GM12891 (cell line): ENCODE measurements around the gene COL20A1.

Experiments used
- DNase-seq: peaks from one replicate; pipeline ENCODE4 v3.0.0; 2011; ENCODE audit warnings: low spot score; ENCODE audit not compliant: insufficient read length
- FAIRE-seq: peaks from 2 replicates; lab custom pipeline; 2011; peaks lifted over from hg19 to GRCh38; lab: Jason Lieb, UNC
- PAX5 ChIP-seq: IDR thresholded peaks from 2 replicates; pipeline ENCODE4 v1.6.1; 2011; ENCODE audit warnings: low read length, moderate library complexity, mild to moderate bottlenecking; ENCODE audit not compliant: insufficient read depth, severe bottlenecking
- POLR2A ChIP-seq: IDR thresholded peaks from 2 replicates; pipeline ENCODE4 v1.6.1; 2011; ENCODE audit warnings: low read depth, low read length, control low read depth
- POLR2AphosphoS5 ChIP-seq: IDR thresholded peaks from 2 replicates; pipeline ENCODE4 v1.6.1; 2011; ENCODE audit warnings: low read depth, low read length, control low read depth
- POU2F2 ChIP-seq: IDR thresholded peaks from 2 replicates; pipeline ENCODE4 v1.6.1; 2011; ENCODE audit warnings: low read depth, mild to moderate bottlenecking, control low read depth, low read length, moderate library complexity
- SPI1 ChIP-seq: IDR thresholded peaks from 2 replicates; pipeline ENCODE4 v1.6.1; 2011; ENCODE audit warnings: low read depth, low read length, control low read depth
- TAF1 ChIP-seq: IDR thresholded peaks from 2 replicates; pipeline ENCODE4 v1.6.1; 2011; ENCODE audit warnings: low read depth, low read length, control low read depth

The COL20A1 gene

DNA sequence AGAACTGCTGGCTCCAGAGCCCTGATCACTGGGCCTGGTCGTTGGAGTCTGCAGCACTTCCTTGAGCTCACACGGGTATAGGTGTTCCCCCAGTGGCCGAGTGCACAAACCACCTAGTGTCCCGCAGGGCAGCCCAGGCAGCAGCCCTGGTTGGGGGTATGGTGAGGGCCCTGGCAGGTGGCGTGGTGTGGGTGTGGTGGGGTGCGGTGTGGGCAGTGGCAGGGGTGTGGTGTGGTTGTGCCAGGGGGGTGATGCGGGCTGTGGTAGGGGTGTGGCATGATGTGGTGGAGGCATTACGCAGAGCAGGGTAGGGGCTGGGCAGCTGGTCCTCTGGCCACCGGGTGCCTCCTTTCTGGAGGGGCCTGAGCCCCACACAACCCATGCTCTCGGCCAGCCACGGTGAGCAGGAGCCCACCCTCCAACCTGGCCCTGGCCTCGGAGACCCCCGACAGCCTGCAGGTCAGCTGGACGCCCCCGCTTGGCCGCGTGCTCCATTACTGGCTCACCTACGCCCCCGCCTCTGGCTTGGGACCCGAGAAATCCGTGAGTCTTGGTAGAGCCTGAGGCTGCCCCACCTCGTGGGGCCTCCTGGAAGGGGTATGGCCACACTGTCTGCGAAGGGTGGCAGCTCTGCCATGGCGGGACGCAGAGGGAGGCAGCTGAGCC lies 20.5 kb downstream of the COL20A1 start:
- TF ChIP-seq PAX5 (no peak), POLR2A (no peak), POU2F2 (no peak), POLR2AphosphoS5 (no peak), TAF1 (no peak), SPI1 (no peak)
- DNase-seq, result no peak
- no peak for FAIRE-seq

DNA sequence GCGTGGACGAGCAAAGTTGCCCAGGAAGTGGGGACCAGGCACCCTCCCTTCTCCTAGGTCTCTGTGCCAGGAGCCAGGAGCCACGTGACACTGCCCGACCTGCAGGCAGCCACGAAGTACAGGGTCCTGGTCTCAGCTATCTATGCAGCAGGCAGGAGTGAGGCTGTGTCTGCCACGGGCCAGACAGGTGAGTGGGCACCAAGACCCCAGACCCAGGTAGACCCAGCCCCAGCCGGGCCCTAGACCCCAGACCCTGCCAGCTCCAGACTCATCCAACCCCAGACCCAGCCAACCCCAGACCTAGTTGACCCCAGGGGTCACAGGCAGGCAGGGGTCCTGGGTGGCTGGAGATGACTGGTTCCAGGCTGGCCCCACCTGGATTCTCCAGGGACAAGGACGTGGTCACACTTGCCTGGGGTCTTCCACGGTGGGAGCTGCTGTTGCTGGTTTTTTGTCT lies 21.1 kb downstream of the COL20A1 start:
- no peak for DNase-seq
- no peak for FAIRE-seq
- no peak for TF ChIP-seq PAX5
- TF ChIP-seq TAF1, result no peak
- TF ChIP-seq POLR2A, result no peak
- TF ChIP-seq POLR2AphosphoS5, result no peak
- no peak for TF ChIP-seq SPI1
- TF ChIP-seq POU2F2, result no peak

DNA sequence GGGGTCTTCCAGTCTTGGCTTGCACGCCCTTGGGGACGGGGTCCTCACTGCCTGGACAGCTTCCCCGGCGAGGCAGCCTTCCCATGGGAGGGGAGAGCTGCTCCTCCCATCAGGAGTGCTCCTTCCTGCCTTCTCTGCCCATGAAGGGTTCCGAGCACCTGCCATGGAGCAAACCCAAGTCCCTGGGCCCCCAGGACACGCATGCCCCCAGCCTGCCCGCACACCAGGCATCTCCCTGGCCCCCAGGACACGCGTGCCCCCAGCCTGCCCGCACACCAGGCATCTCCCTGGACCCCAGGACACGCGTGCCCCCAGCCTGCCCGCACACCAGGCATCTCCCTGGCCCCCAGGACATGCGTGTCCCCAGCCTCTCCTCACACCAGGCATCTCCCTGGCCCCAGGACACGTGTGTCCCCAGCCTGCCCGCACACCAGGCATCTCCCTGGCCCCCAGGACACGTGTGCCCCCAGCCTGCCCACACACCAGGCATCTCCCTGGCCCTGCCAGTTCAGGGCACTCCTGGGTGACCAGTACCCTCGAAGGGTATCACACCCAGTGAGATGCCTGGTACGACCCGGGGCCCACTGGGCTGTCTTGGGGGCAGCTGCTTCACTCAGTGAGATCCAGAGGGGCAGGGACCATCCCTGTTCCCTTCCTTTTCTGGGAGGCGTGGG lies 21.7 kb downstream of the COL20A1 start:
- DNase-seq, result no peak
- TF ChIP-seq POLR2AphosphoS5 (no peak), POU2F2 (no peak), PAX5 (no peak), SPI1 (no peak), TAF1 (no peak), POLR2A (no peak)
- FAIRE-seq, result no peak

DNA sequence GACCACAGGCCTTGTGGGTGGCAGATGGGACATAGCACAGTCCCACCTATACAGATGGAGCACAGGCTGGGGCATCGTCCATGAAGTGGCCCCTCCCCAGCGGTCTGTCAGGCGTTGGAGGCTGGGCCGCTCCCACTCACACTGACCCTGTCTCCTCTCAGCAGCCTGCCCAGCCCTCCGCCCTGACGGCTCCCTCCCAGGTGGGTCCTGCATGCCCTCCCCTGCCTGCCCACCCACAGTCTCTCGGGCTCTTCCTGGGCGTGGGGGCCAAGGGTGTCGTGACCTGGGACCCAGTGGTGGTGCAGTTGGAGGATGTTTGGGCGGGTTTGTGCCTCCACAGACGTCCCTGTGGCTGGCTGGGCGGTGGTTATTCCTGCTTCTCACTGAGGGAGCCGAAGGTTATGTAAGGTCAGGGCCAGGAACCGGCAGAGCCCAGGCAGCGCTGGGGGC lies 22.3 kb downstream of the COL20A1 start:
- no peak for DNase-seq
- TF ChIP-seq SPI1 (no peak), POLR2A (no peak), PAX5 (no peak), TAF1 (no peak), POLR2AphosphoS5 (no peak), POU2F2 (no peak)
- FAIRE-seq, result no peak

DNA sequence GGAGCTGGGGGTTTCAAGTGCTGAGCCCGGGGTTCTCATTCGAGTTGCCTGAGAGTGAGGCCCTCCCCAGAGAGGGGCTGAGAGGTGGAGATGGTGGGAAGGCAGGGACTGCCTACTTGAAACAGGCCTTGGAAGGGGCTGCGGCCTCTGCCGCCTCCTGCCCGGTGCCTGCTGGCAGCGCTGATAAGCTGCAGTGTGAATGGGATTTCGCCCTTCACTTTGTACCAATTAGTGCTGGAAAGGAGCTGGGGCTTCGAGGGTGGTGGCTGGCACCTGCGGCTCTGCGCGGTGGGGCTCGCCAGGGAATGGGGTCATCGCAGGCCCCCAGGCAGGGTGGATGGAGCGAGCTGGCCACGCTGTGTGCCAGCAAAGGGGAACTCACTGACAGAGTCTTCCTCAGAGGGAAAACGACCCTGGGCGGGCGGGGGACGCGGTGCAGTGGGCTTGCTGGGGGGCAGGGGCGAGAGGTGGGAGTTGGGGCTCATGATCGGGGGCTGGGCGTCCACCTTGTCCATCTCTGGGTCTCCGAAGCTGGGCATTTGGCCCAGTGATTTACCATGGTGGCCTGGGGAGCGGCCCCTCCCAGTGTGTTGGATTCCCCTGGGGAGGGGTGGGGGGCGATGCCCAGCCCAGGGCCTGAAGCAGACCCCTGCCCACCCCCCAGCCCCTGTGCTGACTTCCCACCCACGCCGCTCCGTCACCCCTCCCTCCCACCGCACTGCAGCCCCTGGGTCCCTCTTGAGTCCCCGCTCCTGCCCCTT lies 22.9 kb downstream of the COL20A1 start:
- FAIRE-seq (no peak), DNase-seq (no peak)
- TF ChIP-seq POLR2AphosphoS5, result no peak

DNA sequence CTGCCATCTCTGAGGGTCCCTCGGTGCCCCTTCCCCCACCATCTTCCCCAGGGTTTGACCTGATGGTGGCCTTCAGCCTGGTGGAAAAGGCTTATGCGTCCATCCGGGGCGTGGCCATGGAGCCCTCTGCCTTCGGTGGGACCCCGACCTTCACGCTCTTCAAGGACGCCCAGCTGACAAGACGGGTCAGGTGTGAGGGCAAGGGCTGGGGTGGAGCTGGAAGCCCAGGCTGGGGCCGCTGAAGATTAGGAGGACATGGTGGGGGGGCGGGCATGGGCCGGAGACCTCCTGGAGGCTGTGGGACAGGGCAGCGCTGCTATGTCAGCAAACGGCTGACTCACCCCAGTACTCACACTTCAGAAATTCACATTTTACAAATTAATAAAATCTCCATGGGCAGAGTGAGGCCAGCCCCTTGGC lies 23.5 kb downstream of the COL20A1 start:
- DNase-seq, result no peak
- no peak for FAIRE-seq
- TF ChIP-seq PAX5, result no peak
- TF ChIP-seq SPI1, result no peak
- TF ChIP-seq POLR2A, result no peak
- TF ChIP-seq POLR2AphosphoS5, result no peak
- no peak for TF ChIP-seq POU2F2
- no peak for TF ChIP-seq TAF1

DNA sequence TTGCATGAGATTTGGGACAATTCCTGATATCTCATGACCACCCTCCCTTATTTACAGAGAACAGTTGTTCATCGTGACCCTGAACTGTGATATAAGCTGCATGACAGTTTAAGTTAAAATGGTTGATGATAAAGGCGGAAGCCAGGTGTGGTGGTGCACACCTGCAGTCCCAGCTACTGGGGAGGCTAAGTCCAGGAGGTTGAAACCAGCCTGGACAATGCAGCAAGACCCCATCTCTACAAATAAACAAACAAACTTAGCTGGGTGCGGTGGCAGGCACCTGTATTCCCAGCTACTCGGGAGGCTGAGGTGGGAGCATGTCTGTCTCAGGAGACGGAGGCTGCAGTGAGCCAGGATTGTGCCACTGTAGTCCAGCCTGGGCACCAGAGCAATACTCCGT lies 24.1 kb downstream of the COL20A1 start:
- FAIRE-seq, result no peak
- DNase-seq, result no peak
- TF ChIP-seq POLR2AphosphoS5, result no peak
- no peak for TF ChIP-seq POU2F2
- TF ChIP-seq PAX5, result no peak
- no peak for TF ChIP-seq TAF1
- no peak for TF ChIP-seq POLR2A
- no peak for TF ChIP-seq SPI1

DNA sequence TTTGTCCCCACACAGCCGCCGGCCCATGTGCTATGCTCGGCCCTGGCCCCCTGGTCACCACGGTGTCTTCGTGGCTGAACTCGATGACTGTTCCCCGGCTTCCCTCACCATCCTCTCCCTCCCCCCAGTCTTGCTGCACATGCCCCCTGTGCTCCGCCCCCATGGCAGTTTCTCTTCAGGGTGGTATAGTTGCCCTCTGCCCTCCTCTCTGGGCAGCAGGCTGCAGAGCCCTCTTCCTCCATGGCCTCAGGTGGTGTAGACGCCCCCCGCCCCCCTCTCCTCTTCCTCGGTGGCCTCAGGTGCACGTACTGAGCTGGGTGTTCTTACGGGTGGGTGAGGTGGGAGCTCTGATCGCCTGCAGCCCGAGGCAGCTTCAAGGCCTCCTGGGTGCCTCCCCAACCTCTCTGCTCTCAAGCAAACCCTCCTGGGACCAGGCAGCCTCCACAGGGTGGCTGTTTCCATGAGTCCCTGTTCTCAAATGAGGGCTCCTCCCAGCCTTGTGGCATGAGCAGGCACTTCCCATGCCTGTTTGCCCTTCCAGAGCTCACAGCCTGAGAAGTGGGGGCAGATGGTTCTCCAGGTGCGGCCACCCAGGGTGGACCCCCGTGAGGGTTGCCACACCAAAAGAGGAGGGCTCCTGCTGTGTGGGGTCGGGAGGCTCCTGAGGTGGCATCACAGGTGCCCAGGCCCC lies 24.8 kb downstream of the COL20A1 start:
- DNase-seq (no peak), FAIRE-seq (no peak)
- TF ChIP-seq TAF1 (no peak), PAX5 (no peak), POU2F2 (no peak), POLR2AphosphoS5 (no peak), POLR2A (no peak), SPI1 (no peak)

DNA sequence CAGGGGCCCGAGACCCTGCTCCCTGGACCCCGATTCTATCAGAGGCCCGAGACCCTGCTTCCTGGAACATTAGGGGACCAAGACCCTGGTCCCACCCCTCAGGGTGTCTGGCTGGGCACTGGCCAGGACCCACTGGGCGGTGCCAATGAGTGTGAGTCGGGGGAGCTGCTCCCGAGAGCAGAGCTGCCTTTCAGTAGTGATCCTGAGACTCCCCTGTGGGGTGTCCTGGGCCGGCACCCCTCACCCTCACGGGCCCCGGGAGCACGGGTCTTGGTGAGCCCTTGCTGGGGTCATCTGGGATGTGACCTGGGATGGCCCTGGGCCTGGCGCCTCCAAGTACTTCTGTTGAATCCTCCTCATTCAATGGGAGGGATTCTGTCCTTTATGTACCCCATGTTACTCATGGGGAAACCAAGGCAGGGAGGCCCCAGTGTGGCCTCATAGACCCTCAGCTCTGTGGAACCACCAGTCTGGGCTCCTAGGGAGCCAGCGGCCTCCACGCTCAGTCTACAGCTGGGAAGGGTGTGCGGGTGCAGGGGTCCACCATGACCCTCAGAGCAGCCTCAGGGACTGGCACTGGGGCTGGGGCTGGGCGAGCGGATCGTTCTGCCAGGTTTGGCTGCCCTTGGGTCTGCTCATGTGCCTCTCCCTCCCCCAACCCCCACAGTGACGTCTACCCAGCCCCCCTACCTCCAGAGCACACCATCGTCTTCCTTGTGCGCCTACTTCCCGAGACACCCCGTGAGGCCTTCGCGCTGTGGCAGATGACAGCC lies 25.6 kb downstream of the COL20A1 start:
- DNase-seq (no peak), FAIRE-seq (no peak)
- no peak for TF ChIP-seq TAF1
- no peak for TF ChIP-seq POLR2AphosphoS5
- TF ChIP-seq POLR2A, result no peak
- TF ChIP-seq SPI1, result no peak
- no peak for TF ChIP-seq POU2F2
- no peak for TF ChIP-seq PAX5
